HS-5 (cell line): ENCODE data around the gene TMEM200A.

Experiments
- DNase-seq: peaks from one replicate; pipeline ENCODE4 v3.0.0-alpha.2; 2012; ENCODE audit warnings: low read depth

Gene TMEM200A

GRCh38 chr6:130425537-130425936 lies 59.7 kb downstream of the TMEM200A start:
- no peak for DNase-seq

- DNase-seq: no peak
Measured at GRCh38 chr6:130426066-130426721, 60.4 kb downstream of the TMEM200A start.

- no peak for DNase-seq
Measured at GRCh38 chr6:130431346-130431852, 65.6 kb downstream of the TMEM200A start.

GRCh38 chr6:130432838-130433237 lies 67.0 kb downstream of the TMEM200A start:
- no peak for DNase-seq

- no peak for DNase-seq
Measured at GRCh38 chr6:130434174-130434873, 68.5 kb downstream of the TMEM200A start.

- DNase-seq: no peak
Measured at GRCh38 chr6:130435181-130435580, 69.4 kb downstream of the TMEM200A start.

- no peak for DNase-seq
Measured at GRCh38 chr6:130437961-130438360, 72.1 kb downstream of the TMEM200A start.

- DNase-seq: no peak
Measured at GRCh38 chr6:130447374-130447773, 81.6 kb downstream of the TMEM200A start.

- no peak for DNase-seq
Measured at GRCh38 chr6:130452336-130452735, 86.5 kb downstream of the TMEM200A start.

DNA sequence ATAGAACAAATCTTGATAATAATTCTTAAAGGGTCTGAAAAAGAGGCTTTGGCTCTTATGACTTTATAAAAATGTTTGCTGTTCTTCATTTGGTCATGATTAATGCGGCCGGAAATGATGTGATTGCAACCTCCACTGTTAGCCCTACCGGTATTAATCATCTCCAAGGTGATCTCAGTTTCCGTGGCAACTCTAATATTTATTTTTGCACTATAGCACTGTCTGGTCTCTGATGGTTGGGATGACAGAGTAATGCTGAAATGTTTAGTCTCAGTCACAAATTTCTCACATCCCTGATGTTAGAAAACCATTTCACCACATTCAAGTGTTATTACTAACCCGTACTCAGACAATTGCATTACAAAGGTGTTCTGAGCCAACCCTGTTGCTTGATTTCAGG lies 87.4 kb downstream of the TMEM200A start:
- no peak for DNase-seq

GRCh38 chr6:130457605-130458004 lies 91.8 kb downstream of the TMEM200A start:
- no peak for DNase-seq

DNA sequence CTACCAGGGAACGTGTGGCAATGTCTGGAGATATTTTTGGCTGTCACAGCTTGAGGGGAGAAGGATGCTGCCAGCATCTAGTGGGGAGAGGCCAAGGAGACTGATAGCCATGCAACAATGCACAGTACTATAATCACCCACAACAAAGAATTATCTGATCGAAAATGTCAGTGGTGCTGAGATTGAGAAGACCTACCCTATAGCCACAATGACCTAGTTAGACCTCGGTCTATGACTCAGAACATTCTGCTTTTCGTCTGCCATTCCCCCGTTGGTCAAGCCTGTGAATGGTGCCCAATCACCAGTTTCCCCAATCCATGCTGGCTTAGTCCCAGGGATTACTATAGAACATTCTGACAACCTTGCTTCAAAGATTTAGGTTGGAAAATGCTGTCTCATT lies 93.5 kb downstream of the TMEM200A start:
- no peak for DNase-seq

- DNase-seq: no peak
Measured at GRCh38 chr6:130460934-130461333, 95.1 kb downstream of the TMEM200A start.

- no peak for DNase-seq
Measured at GRCh38 chr6:130466052-130466747, 100.4 kb downstream of the TMEM200A start.

- no peak for DNase-seq
Measured at GRCh38 chr6:130466748-130467061, 100.9 kb downstream of the TMEM200A start.

GRCh38 chr6:130467146-130468050 lies 101.6 kb downstream of the TMEM200A start:
- no peak for DNase-seq

DNA sequence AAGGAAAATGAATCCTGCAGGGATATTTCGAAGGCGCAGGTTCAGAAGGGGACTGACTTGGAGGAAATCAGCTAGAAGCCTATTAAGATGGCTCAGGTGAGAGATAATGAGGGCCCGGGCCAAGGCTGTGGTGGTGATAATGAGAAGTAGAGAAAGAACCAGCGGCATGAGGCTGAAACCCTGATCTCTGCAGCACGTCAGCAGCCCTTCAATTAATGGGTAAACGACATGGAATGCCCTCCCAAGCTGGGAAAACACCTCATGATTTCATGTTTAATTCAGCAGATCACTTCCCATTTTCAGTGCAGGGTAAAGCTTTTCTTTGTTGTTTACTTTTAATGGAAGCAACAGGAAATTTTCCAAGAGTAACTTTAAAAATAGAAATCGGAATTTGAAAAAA lies 104.9 kb downstream of the TMEM200A start:
- no peak for DNase-seq

DNA sequence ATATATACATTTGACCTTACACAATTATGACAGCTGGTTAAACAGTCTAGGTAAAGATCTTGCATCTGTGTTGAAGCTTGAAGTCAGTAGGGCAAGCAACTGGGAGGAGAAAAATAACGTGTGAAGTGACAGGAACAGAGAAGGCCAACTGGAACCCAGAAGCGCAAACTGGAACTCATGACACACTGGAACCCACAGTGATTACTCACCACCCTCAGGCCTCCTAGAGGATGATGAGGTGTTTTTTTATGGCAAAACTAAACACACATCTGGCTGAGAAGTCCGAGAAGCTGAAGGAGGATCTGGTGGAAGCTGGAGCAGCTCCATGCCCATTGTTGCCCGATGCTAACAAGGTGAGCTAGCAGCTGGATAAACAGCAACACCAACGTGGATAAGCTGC lies 108.1 kb downstream of the TMEM200A start:
- peak; percentile 61 for DNase-seq

- DNase-seq: peak; percentile 84
Measured at GRCh38 chr6:130482645-130483390, 117.0 kb downstream of the TMEM200A start.

DNA sequence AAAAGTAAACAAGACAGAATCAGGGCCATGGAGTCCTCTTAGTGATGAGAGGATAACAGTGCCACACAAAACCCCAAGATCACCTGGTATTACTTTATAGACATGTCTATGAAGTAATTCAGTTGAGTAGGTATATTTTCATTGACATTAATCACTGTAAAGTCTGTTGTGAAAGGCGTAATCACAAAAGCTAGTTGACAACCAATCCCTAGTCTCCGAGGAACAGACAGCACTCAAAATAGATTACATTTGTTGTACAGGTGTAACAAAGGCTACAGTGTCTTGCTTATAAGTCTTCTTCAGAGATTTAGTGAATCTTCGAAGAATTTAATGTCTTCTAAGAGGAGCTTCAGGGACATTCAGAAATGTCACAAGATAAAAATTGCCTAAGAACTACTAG lies 120.1 kb downstream of the TMEM200A start:
- DNase-seq: no peak

GRCh38 chr6:130486417-130486816 lies 120.6 kb downstream of the TMEM200A start:
- DNase-seq: no peak
